ENCODE results near the gene PELI2.

PELI2 gene

GRCh38 chr14:56207626-56208292 lies 89.5 kb downstream of the PELI2 start:
- no peak for DNase-seq
- no peaks in the 10 kb centered on the region for H3K27me3 Mint-ChIP-seq
- no peaks in the 10 kb centered on the region for H3K9me3 Mint-ChIP-seq
- H3K36me3 Mint-ChIP-seq (ENCODE audit: low read depth), result no peaks in the 10 kb centered on the region
- no peaks in the 10 kb centered on the region for H3K4me1 Mint-ChIP-seq
- H3K27ac Mint-ChIP-seq, result no peak overlapping the region
- H3K4me3 Mint-ChIP-seq, result no peak overlapping the region
- no peak for ATAC-seq

GRCh38 chr14:56208520-56208919 lies 90.3 kb downstream of the PELI2 start:
- no peaks in the 10 kb centered on the region for H3K4me1 Mint-ChIP-seq
- DNase-seq (no peak), ATAC-seq (no peak)
- H3K4me3 Mint-ChIP-seq, result no peak overlapping the region
- no peaks in the 10 kb centered on the region for H3K36me3 Mint-ChIP-seq (ENCODE audit: low read depth)
- no peak overlapping the region for H3K27ac Mint-ChIP-seq
- no peaks in the 10 kb centered on the region for H3K27me3 Mint-ChIP-seq
- H3K9me3 Mint-ChIP-seq, result no peaks in the 10 kb centered on the region

GRCh38 chr14:56210571-56210970 lies 92.4 kb downstream of the PELI2 start:
- Mint-ChIP-seq H3K36me3 (ENCODE audit: low read depth) (no peaks in the 10 kb centered on the region), H3K4me1 (peaks cover 7% of the 10 kb centered on the region), H3K27me3 (no peaks in the 10 kb centered on the region), H3K9me3 (no peaks in the 10 kb centered on the region), H3K4me3 (no peak overlapping the region), H3K27ac (no peak overlapping the region)
- DNase-seq, result no peak
- ATAC-seq, result no peak

GRCh38 chr14:56211084-56211483 lies 92.9 kb downstream of the PELI2 start:
- Mint-ChIP-seq H3K36me3 (ENCODE audit: low read depth) (no peaks in the 10 kb centered on the region), H3K27me3 (no peaks in the 10 kb centered on the region), H3K4me3 (no peak overlapping the region), H3K27ac (no peak overlapping the region), H3K9me3 (no peaks in the 10 kb centered on the region), H3K4me1 (peaks cover 8% of the 10 kb centered on the region)
- no peak for DNase-seq
- ATAC-seq, result no peak

GRCh38 chr14:56211844-56212243 lies 93.6 kb downstream of the PELI2 start:
- Mint-ChIP-seq H3K9me3 (no peaks in the 10 kb centered on the region), H3K4me3 (no peak overlapping the region), H3K4me1 (peaks cover 11% of the 10 kb centered on the region), H3K36me3 (ENCODE audit: low read depth) (no peaks in the 10 kb centered on the region), H3K27me3 (no peaks in the 10 kb centered on the region), H3K27ac (no peak overlapping the region)
- ATAC-seq (no peak), DNase-seq (no peak)

- Mint-ChIP-seq H3K27me3 (no peaks in the 10 kb centered on the region), H3K9me3 (no peaks in the 10 kb centered on the region), H3K36me3 (ENCODE audit: low read depth) (no peaks in the 10 kb centered on the region), H3K4me1 (peaks cover 14% of the 10 kb centered on the region), H3K27ac (no peak overlapping the region), H3K4me3 (no peak overlapping the region)
- DNase-seq, result no peak
- no peak for ATAC-seq
Observed at GRCh38 chr14:56212521-56212920, 94.3 kb downstream of the PELI2 start.

DNA sequence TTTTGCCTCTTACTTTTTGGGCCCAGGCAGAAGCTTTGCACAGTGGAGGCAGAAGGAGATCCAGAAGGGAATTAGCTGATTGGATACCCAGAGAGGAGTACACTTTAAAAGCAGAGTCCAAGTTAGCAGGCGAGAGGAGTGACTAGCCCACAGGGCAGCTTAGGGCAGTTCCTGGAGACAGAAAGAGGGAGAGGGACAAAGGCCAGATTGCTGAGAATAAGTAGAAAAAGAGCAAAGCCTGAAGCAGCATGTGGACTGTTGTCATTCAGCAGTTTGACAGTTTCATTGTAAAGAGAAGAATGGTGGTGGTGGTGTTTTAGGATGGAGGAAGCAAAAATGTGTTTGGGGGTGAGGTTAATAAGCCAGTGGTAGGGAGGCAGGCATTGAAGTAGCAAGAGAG lies 95.1 kb downstream of the PELI2 start:
- no peak overlapping the region for H3K4me3 Mint-ChIP-seq
- no peak for DNase-seq
- peaks cover 14% of the 10 kb centered on the region for H3K4me1 Mint-ChIP-seq
- no peak for ATAC-seq
- no peaks in the 10 kb centered on the region for H3K27me3 Mint-ChIP-seq
- H3K36me3 Mint-ChIP-seq (ENCODE audit: low read depth), result no peaks in the 10 kb centered on the region
- no peak overlapping the region for H3K27ac Mint-ChIP-seq
- H3K9me3 Mint-ChIP-seq, result no peaks in the 10 kb centered on the region

DNA sequence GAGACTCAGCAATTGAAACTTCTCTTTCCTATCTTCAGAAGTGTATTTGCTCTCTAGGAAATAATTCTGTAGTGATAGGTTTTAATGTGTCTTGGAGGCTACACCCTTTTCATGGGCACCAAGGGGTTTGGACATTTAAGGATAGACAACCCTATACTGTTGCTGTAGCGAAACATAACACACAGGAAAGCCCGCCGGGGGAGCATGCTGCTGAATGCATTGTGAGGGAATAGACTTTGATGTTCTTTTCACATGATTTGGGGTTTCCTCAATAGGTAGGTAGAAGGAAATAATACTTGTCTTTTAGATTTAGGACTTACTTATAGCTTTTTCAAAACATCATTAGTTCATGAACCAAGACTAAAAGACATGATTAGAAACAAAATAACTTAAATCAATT lies 97.0 kb downstream of the PELI2 start:
- H3K9me3 Mint-ChIP-seq, result no peaks in the 10 kb centered on the region
- no peaks in the 10 kb centered on the region for H3K27me3 Mint-ChIP-seq
- H3K4me3 Mint-ChIP-seq, result no peak overlapping the region
- ATAC-seq, result no peak
- H3K36me3 Mint-ChIP-seq (ENCODE audit: low read depth), result no peaks in the 10 kb centered on the region
- no peak overlapping the region for H3K27ac Mint-ChIP-seq
- DNase-seq, result no peak
- peaks cover 14% of the 10 kb centered on the region for H3K4me1 Mint-ChIP-seq

GRCh38 chr14:56216626-56217379 lies 98.6 kb downstream of the PELI2 start:
- ATAC-seq (no peak), DNase-seq (no peak)
- Mint-ChIP-seq H3K36me3 (ENCODE audit: low read depth) (no peaks in the 10 kb centered on the region), H3K27me3 (no peaks in the 10 kb centered on the region), H3K4me3 (no peak overlapping the region), H3K27ac (no peak overlapping the region), H3K4me1 (peaks cover 16% of the 10 kb centered on the region), H3K9me3 (no peaks in the 10 kb centered on the region)

DNA sequence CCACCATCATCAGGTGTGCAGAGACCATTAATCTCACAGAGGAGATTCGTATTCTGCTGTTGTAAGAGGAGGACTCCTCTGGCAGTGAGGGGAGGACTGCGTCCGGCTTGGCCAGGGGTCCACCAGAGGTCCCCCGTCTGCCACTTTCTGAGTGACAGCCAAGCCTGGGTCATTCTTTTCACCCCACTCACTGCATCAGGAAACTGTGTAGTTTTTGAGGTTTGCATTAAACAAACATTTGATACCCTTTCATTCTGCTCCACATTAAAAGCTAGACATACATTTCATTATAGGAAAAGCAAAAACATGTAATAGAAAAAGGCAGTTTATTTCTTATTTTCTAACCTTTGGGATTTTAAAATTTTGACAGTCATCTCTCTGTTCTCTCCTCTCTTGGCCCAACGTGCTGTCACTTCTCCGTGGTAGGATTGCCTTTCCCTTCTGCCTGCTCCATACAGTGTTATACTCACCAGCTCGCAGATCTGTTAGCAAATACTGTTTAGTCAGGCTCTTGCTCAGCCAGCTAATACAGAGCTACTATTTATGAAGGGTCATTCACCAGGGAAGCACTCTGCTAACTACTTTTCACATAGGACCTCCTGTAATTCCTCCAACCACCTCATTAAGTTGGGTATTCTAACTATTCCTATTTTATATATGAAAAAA lies 99.3 kb downstream of the PELI2 start:
- H3K27ac Mint-ChIP-seq, result no peak overlapping the region
- no peak for ATAC-seq
- H3K9me3 Mint-ChIP-seq, result no peaks in the 10 kb centered on the region
- H3K4me1 Mint-ChIP-seq, result peaks cover 16% of the 10 kb centered on the region
- H3K36me3 Mint-ChIP-seq (ENCODE audit: low read depth), result no peaks in the 10 kb centered on the region
- H3K27me3 Mint-ChIP-seq, result no peaks in the 10 kb centered on the region
- no peak overlapping the region for H3K4me3 Mint-ChIP-seq
- DNase-seq, result no peak

DNA sequence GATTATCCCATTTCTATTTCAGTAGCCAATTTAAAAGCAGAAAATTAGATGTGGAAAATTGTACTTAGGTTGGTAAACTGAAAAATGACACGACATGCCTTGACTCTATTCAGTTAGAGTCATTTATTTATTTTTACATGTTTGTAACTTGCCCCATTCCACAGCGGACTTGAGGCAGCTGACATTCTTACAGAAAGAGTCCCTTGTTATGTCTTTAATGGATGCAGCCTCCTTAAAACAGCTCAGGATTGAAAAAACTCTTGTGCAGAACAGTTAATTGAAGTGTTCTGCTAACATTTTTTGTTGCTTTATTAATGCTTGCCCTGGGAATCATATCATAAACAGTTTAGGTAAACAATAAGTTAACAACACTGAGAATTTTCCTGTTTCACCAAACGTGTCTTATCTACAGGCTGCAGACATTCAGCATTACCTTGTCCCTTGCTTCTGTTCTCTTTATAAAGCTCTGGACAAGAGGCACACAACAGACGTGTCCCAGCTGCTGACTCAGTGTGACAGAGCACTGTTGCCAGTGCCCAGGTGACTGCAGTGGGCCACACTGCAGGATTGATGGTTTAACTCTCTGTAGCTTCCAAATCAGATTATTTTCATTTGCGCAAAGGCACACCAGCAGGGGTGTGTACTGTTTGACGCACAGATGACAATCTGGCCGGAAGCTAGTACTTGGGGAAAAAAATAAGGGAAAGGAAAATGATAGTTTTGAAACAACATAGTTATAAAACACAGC lies 101.6 kb downstream of the PELI2 start:
- no peak for DNase-seq
- peaks cover under 1% of the 10 kb centered on the region for H3K36me3 Mint-ChIP-seq (ENCODE audit: low read depth)
- H3K27me3 Mint-ChIP-seq, result no peaks in the 10 kb centered on the region
- no peak overlapping the region for H3K27ac Mint-ChIP-seq
- H3K4me3 Mint-ChIP-seq, result no peak overlapping the region
- H3K4me1 Mint-ChIP-seq, result peaks cover 15% of the 10 kb centered on the region
- H3K9me3 Mint-ChIP-seq, result no peaks in the 10 kb centered on the region
- ATAC-seq, result no peak

GRCh38 chr14:56221382-56222128 lies 103.3 kb downstream of the PELI2 start:
- DNase-seq (no peak), ATAC-seq (no peak)
- H3K9me3 Mint-ChIP-seq, result no peaks in the 10 kb centered on the region
- no peak overlapping the region for H3K4me3 Mint-ChIP-seq
- peaks cover 7% of the 10 kb centered on the region for H3K4me1 Mint-ChIP-seq
- no peak overlapping the region for H3K27ac Mint-ChIP-seq
- peaks cover 1% of the 10 kb centered on the region for H3K36me3 Mint-ChIP-seq (ENCODE audit: low read depth)
- H3K27me3 Mint-ChIP-seq, result no peaks in the 10 kb centered on the region

- ATAC-seq, result no peak
- peaks cover 4% of the 10 kb centered on the region for H3K4me1 Mint-ChIP-seq
Observed at GRCh38 chr14:56224229-56224628, 106.0 kb downstream of the PELI2 start.

More at GRCh38 chr14:56224229-56224628, 106.0 kb downstream of the PELI2 start:
- Mint-ChIP-seq H3K4me3 (no peak overlapping the region), H3K36me3 (ENCODE audit: low read depth) (peaks cover 4% of the 10 kb centered on the region), H3K27me3 (no peaks in the 10 kb centered on the region), H3K9me3 (no peaks in the 10 kb centered on the region), H3K27ac (no peak overlapping the region)
- no peak for DNase-seq
